DOHH2 (cell line): ENCODE data around the gene KCP.

Experiments
- H3F3A ChIP-seq: fragments of 200-600 bp; sonication (generic), shearing (Covaris generic); 2 replicates; pipeline ENCODE4 v1.6.0; 2016; ENCODE audit warnings: antibody characterized with exemption, mild to moderate bottlenecking; ENCODE audit not compliant: control insufficient read depth, insufficient read depth
- H3K27ac ChIP-seq: fragments of 200-600 bp; sonication (generic); 2 replicates; pipeline ENCODE4 v1.5.1; 2014; ENCODE audit warnings: low read depth, mild to moderate bottlenecking, low read length, moderate library complexity
- H3K27me3 ChIP-seq: fragments of 200-600 bp; sonication (generic); 2 replicates; pipeline ENCODE4 v1.6.1; 2014; ENCODE audit warnings: mild to moderate bottlenecking, low read length, mixed read lengths; ENCODE audit not compliant: control insufficient read depth
- H3K36me3 ChIP-seq: fragments of 200-600 bp; sonication (generic); 2 replicates; pipeline ENCODE4 v1.6.1; 2014; ENCODE audit warnings: mild to moderate bottlenecking, low read length, moderate library complexity, mixed read lengths; ENCODE audit not compliant: control insufficient read depth
- H3K4me1 ChIP-seq: fragments of 200-600 bp; sonication (generic); 2 replicates; pipeline ENCODE4 v1.6.1; 2014; ENCODE audit warnings: mild to moderate bottlenecking, low read length, mixed read lengths; ENCODE audit not compliant: control insufficient read depth
- H3K4me2 ChIP-seq: fragments of 200-600 bp; sonication (generic); 2 replicates; pipeline ENCODE4 v1.6.0; 2014; ENCODE audit warnings: mild to moderate bottlenecking, low read length, moderate library complexity
- H3K4me3 ChIP-seq: fragments of 200-600 bp; sonication (generic); 2 replicates; pipeline ENCODE4 v1.5.1; 2014; ENCODE audit warnings: mild to moderate bottlenecking, low read length, mixed read lengths
- H3K79me2 ChIP-seq: fragments of 200-600 bp; sonication (generic); 2 replicates; pipeline ENCODE4 v1.6.1; 2014; ENCODE audit warnings: mild to moderate bottlenecking, low read length, mixed read lengths; ENCODE audit not compliant: control insufficient read depth
- H3K9me2 ChIP-seq: fragments of 200-600 bp; sonication (generic); replicated peaks from 2 replicates; pipeline ENCODE4 v1.6.1; 2014; ENCODE audit warnings: mild to moderate bottlenecking, low read length, mixed read lengths; ENCODE audit not compliant: control insufficient read depth
- H3K9me3 ChIP-seq: fragments of 200-600 bp; sonication (generic); 2 replicates; pipeline ENCODE4 v1.6.1; 2014; ENCODE audit warnings: antibody characterized with exemption, low read length, mixed read lengths; ENCODE audit not compliant: control insufficient read depth, insufficient read depth
- H4K20me1 ChIP-seq: fragments of 200-600 bp; sonication (generic); 2 replicates; pipeline ENCODE4 v1.6.0; 2014; ENCODE audit warnings: low read depth, mild to moderate bottlenecking, antibody characterized with exemption, low read length, moderate library complexity; ENCODE audit not compliant: control insufficient read depth, insufficient read depth
- CTCF ChIP-seq: fragments of 200-600 bp; sonication (generic); IDR thresholded peaks from one replicate; pipeline ENCODE4 v1.5.1; 2014; ENCODE audit warnings: antibody characterized with exemption, mild to moderate bottlenecking, low read depth, low read length; ENCODE audit not compliant: poor library complexity, severe bottlenecking
- EZH2phosphoT487 ChIP-seq: fragments of 200-600 bp; sonication (generic); IDR thresholded peaks from 2 replicates; pipeline ENCODE4 v1.6.1; 2017; ENCODE audit warnings: borderline replicate concordance, mild to moderate bottlenecking, antibody characterized with exemption, low read length, moderate library complexity, mixed read lengths

KCP gene

GRCh38 chr7:128836729-128837348 is 73.7 kb downstream of the KCP start:
- peaks cover 4% of the 10 kb centered on the region for H3F3A ChIP-seq
- TF ChIP-seq CTCF (no peak), EZH2phosphoT487 (no peak)
- no peak overlapping the region for H3K4me2 ChIP-seq
- no peak overlapping the region for H3K27ac ChIP-seq
- peaks cover 32% of the 10 kb centered on the region for H3K4me1 ChIP-seq
- H3K79me2 ChIP-seq: no peaks in the 10 kb centered on the region
- H3K9me3 ChIP-seq: no peaks in the 10 kb centered on the region
- H3K36me3 ChIP-seq: no peaks in the 10 kb centered on the region
- no peak overlapping the region for H3K4me3 ChIP-seq
- no peaks in the 10 kb centered on the region for H3K9me2 ChIP-seq
- H4K20me1 ChIP-seq: no peaks in the 10 kb centered on the region
- H3K27me3 ChIP-seq: peaks cover 5% of the 10 kb centered on the region; the same call in 1 of the 2 replicates

GRCh38 chr7:128835790-128836641 is 74.5 kb downstream of the KCP start:
- Histone ChIP-seq H3K9me3 (no peaks in the 10 kb centered on the region), H3K4me3 (no peak overlapping the region), H3K36me3 (no peaks in the 10 kb centered on the region), H3K9me2 (no peaks in the 10 kb centered on the region), H3K4me2 (no peak overlapping the region), H3K27ac (no peak overlapping the region), H3K4me1 (peaks cover 32% of the 10 kb centered on the region), H3K27me3 (peaks cover 5% of the 10 kb centered on the region; the same call in 1 of the 2 replicates), H3F3A (peaks cover 4% of the 10 kb centered on the region), H3K79me2 (no peaks in the 10 kb centered on the region), H4K20me1 (no peaks in the 10 kb centered on the region)
- no peak for TF ChIP-seq CTCF
- TF ChIP-seq EZH2phosphoT487: no peak

GRCh38 chr7:128835231-128835751 is 75.2 kb downstream of the KCP start:
- Histone ChIP-seq H3K27me3 (peaks cover 11% of the 10 kb centered on the region), H3K36me3 (no peaks in the 10 kb centered on the region), H3K4me1 (peaks cover 36% of the 10 kb centered on the region), H3K27ac (no peak overlapping the region), H3K9me3 (no peaks in the 10 kb centered on the region), H3K79me2 (no peaks in the 10 kb centered on the region), H3K9me2 (no peaks in the 10 kb centered on the region), H3F3A (peaks cover 4% of the 10 kb centered on the region), H4K20me1 (no peaks in the 10 kb centered on the region), H3K4me3 (no peak overlapping the region), H3K4me2 (no peak overlapping the region)
- TF ChIP-seq EZH2phosphoT487 (no peak), CTCF (no peak)
